C1 segment of cervical spinal cord (tissue), 14 donors: Measurements from ENCODE around the gene DUOX1.
"Not testable (repeated sequence)": the region's sequence is repeated elsewhere in the genome, so short reads cannot be mapped to it uniquely, and the experiment has no call there.

Experiments
- DNase-seq, 14 donors: peaks; one replicate each; lab custom pipeline; 2025; lab: John Stamatoyannopoulos, UW

The DUOX1 gene

GRCh38 chr15:45121706-45122417, 7.9 kb upstream of the DUOX1 start:
- no peak for DNase-seq

- no peak for DNase-seq
Observed at GRCh38 chr15:45122719-45123118, 7.1 kb upstream of the DUOX1 start.

- DNase-seq, result no peak
Observed at GRCh38 chr15:45123397-45123796, 6.4 kb upstream of the DUOX1 start.

- DNase-seq, result no peak
Observed at GRCh38 chr15:45126535-45127158, 3.1 kb upstream of the DUOX1 start.

- DNase-seq, result no peak
Observed at GRCh38 chr15:45128971-45129639, 689 bp upstream of the DUOX1 start.

GRCh38 chr15:45130291-45131000, 652 bp downstream of the DUOX1 start:
- DNase-seq, result no peak

GRCh38 chr15:45131510-45131909, 1.7 kb downstream of the DUOX1 start:
- DNase-seq, result no peak

- DNase-seq, result no peak
Observed at GRCh38 chr15:45132844-45133560, 3.2 kb downstream of the DUOX1 start.

GRCh38 chr15:45133561-45133920, 3.7 kb downstream of the DUOX1 start:
- no peak for DNase-seq

GRCh38 chr15:45134046-45134445, 4.3 kb downstream of the DUOX1 start:
- no peak for DNase-seq

GRCh38 chr15:45134682-45135604, 5.1 kb downstream of the DUOX1 start:
- DNase-seq, result peak in 1 of 14 donors; percentile 7

- not testable (repeated sequence) for DNase-seq
Observed at GRCh38 chr15:45135705-45136377, 6.0 kb downstream of the DUOX1 start.

- no peak for DNase-seq
Observed at GRCh38 chr15:45136378-45136764, 6.6 kb downstream of the DUOX1 start.

GRCh38 chr15:45137703-45138102, 7.9 kb downstream of the DUOX1 start:
- DNase-seq, result no peak

- no peak for DNase-seq
Observed at GRCh38 chr15:45138814-45139765, 9.3 kb downstream of the DUOX1 start.

GRCh38 chr15:45139770-45140169, 10.0 kb downstream of the DUOX1 start:
- DNase-seq, result no peak

GRCh38 chr15:45140557-45141250, 10.9 kb downstream of the DUOX1 start:
- DNase-seq, result no peak

- no peak for DNase-seq
Observed at GRCh38 chr15:45141386-45141785, 11.6 kb downstream of the DUOX1 start.
